NCI-H1048 (cell line): ENCODE data around the gene KRTAP9-2.
"Not testable (repeated sequence)": the region's sequence is repeated elsewhere in the genome, so short reads cannot be mapped to it uniquely, and the experiment has no call there.

Source experiments
- DNase-seq: peaks from one replicate; lab custom pipeline; 2025; lab: John Stamatoyannopoulos, UW

The KRTAP9-2 gene

DNA sequence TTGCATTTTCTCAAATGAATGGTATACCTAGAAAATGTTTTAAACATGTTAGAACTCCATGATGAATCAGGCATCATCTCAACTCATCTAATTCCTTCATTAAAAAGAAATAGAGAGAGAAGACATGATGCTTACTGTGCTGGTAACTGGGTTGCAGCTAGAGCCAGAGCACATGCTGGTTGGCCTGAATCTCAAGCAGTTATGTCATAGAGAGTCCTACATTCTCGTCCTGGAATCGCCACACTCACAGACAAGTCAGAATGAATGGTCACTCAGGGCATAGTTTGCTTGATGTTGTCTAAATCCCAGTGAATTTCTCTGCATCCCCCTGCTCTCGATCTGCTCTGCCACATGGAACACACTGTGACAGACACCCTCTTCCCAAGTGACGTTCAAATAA, 10.7 kb downstream of the KRTAP9-2 start:
- not testable (repeated sequence) for DNase-seq

- not testable (repeated sequence) for DNase-seq
Measured at GRCh38 chr17:41237949-41238437, 11.5 kb downstream of the KRTAP9-2 start, which contains the start of gene KRTAP9-8. Gene KRTAP9-8, plus strand, starts transcription at chr17:41237999. Its CDS starts 53 bp downstream, at chr17:41238052.

GRCh38 chr17:41246995-41247787, 20.7 kb downstream of the KRTAP9-2 start:
- not testable (repeated sequence) for DNase-seq

- DNase-seq: not testable (repeated sequence)
Measured at GRCh38 chr17:41249637-41250240, 23.3 kb downstream of the KRTAP9-2 start, which contains the start of gene KRTAP9-4. Gene KRTAP9-4, plus strand, starts transcription at chr17:41249687. Its CDS starts 34 bp downstream, at chr17:41249721.

GRCh38 chr17:41251261-41251660, 24.8 kb downstream of the KRTAP9-2 start:
- no peak for DNase-seq

- no peak for DNase-seq
Measured at GRCh38 chr17:41254861-41255260, 28.4 kb downstream of the KRTAP9-2 start.

DNA sequence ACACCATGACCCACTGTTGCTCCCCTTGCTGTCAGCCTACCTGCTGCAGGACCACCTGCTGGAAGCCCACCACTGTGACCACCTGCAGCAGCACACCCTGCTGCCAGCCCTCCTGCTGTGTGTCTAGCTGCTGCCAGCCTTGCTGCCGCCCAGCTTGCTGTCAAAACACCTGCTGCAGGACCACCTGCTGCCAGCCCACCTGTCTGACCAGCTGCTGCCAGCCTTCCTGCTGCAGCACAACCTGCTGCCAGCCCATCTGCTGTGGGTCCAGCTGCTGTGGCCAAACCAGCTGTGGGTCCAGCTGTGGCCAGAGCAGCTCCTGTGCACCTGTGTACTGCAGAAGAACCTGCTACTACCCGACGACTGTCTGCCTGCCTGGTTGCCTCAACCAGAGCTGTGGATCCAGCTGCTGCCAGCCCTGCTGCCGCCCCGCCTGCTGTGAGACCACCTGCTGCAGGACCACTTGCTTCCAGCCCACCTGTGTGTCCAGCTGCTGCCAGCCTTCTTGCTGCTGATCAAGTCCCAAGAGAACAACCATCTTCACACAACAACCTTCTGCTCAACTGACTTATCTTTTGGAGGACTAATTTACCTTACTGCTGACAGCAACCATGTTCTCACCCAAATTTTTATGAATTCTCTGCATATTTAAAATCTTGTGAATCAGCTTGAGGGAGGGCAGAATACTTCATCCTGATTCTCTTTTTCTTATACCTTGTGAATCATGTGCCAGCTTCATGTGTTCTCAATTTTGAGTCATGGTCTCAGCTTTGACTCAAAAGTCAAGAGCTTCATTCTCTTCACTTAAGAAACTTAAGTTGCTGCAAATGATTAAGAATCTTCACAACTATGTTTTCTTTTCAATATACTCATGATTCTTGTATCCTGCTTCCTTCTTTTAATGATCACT, 29.2 kb downstream of the KRTAP9-2 start, which contains the start of gene KRTAP9-9:
TSS of gene KRTAP9-9 (plus strand) at position 4 of the 910 bp plus-strand sequence.
- DNase-seq: not testable (repeated sequence)

DNA sequence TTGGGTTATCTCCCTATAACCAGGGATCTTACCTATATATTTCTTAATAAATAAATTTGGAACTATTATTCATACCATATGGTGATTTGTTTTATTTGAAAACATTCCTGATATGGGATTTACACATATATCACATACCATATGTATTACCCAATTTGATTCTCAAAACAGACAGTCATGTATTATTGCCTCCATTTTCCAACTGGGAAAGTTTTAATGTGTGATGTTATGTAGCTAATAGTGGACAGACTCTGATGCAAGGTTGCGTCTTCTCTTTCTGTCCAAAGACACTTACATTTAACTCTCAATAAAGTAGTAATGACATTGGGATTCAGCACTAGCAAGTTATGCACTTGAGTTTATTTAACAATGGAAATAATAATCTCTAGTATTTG, 29.8 kb downstream of the KRTAP9-2 start:
- DNase-seq: no peak

GRCh38 chr17:41258406-41258805, 32.0 kb downstream of the KRTAP9-2 start:
- DNase-seq: no peak

DNA sequence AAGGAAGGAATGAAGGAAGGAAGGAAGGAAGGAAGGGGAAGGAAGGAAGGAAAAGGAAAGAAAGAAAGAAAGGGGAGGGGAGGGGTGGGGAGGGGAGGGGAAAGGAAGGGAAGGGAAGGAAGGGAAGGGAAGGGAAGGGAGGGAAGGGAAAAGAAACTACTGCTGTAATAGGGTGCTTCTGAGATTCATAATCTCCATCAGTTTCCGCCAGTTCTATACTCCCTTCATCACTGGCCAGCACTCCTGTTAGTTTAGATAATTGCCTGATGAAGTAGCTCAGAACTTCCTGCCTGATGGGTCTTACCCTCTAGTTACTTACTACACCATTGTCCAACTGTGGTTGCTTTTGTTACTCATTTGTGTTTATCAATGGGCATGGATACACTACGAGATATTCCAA, 36.8 kb downstream of the KRTAP9-2 start:
- no peak for DNase-seq

GRCh38 chr17:41264599-41264998, 38.2 kb downstream of the KRTAP9-2 start:
- no peak for DNase-seq

DNA sequence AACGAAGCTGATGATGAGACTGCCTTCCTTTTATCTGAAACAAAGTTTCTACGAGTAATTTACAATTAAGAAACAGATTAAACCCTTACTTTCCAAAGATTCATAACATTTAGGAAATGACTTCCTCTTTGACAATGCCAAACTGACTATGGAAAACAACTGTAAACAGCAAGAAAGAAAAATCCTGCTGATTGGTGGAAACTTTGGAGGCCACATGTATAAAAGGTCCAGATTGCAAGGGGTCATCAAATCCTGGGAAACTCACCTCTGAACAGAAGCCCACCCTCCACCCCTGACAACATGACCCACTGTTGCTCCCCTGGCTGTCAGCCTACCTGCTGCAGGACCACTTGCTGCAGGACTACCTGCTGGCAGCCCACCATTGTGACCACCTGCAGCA, 38.6 kb downstream of the KRTAP9-2 start, which contains the start of gene KRTAP9-6:
TSS of gene KRTAP9-6 (plus strand) at position 301 of the 400 bp plus-strand sequence. CDS start at position 301, 0 bp downstream.
- no peak for DNase-seq

GRCh38 chr17:41267711-41268110, 41.3 kb downstream of the KRTAP9-2 start:
- no peak for DNase-seq

DNA sequence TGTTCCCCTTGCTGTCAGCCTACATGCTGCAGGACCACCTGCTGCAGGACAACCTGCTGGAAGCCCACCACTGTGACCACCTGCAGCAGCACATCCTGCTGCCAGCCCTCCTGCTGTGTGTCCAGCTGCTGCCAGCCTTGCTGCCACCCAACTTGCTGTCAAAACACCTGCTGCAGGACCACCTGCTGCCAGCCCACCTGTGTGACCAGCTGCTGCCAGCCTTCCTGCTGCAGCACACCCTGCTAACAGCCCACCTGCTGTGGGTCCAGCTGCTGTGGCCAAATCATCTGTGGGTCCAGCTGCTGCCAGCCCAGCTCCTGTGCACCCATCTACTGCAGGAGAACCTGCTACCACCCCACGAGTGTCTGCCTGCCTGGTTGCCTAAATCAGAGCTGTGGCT, 44.9 kb downstream of the KRTAP9-2 start:
- DNase-seq: not testable (repeated sequence)

DNA sequence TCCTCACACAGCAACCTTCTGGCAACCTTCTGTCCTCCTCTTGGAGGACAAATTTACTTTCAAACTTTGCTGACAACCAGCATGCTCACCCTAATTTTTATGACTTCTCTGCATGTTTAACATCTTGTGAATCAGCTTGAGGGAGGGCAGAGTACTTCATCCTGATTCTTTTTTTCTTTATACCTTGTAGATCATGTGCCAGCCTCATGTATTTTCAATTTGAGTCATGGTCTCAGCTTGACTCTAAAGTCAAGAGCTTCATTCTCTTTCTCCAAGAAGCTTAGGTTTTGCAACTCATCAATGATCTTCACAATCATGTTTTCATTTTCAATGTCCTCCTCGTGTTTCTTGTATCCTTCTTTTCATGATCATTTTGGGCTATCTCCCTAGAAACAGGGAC, 45.4 kb downstream of the KRTAP9-2 start:
- no peak for DNase-seq

GRCh38 chr17:41275648-41276190, 49.3 kb downstream of the KRTAP9-2 start, which contains the start of gene KRTAP9-7:
Gene KRTAP9-7, plus strand, starts transcription at chr17:41275698. Its CDS starts 0 bp downstream, at chr17:41275698.
- not testable (repeated sequence) for DNase-seq
